GM10266 (cell line): ENCODE data around the gene SAG.
"Not testable (repeated sequence)": the region's sequence is repeated elsewhere in the genome, so short reads cannot be mapped to it uniquely, and the experiment has no call there.

Source experiments
- DNase-seq: peaks from one replicate; pipeline ENCODE4 v3.0.0; 2012; ENCODE audit errors: extremely low spot score
- TF ChIP-seq, protein P1 (sequence below): IDR thresholded peaks from 2 replicates; pipeline ENCODE4 v1.5.1; 2012; ENCODE audit warnings: mild to moderate bottlenecking, low read depth; ENCODE audit not compliant: control insufficient read depth, insufficient read depth; ENCODE audit errors: missing control alignments

Gene SAG

GRCh38 chr2:233368756-233369155 is 61.1 kb downstream of the SAG start:
- TF ChIP-seq, protein P1, sequence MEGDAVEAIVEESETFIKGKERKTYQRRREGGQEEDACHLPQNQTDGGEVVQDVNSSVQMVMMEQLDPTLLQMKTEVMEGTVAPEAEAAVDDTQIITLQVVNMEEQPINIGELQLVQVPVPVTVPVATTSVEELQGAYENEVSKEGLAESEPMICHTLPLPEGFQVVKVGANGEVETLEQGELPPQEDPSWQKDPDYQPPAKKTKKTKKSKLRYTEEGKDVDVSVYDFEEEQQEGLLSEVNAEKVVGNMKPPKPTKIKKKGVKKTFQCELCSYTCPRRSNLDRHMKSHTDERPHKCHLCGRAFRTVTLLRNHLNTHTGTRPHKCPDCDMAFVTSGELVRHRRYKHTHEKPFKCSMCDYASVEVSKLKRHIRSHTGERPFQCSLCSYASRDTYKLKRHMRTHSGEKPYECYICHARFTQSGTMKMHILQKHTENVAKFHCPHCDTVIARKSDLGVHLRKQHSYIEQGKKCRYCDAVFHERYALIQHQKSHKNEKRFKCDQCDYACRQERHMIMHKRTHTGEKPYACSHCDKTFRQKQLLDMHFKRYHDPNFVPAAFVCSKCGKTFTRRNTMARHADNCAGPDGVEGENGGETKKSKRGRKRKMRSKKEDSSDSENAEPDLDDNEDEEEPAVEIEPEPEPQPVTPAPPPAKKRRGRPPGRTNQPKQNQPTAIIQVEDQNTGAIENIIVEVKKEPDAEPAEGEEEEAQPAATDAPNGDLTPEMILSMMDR = no peak
- DNase-seq = no peak

DNA sequence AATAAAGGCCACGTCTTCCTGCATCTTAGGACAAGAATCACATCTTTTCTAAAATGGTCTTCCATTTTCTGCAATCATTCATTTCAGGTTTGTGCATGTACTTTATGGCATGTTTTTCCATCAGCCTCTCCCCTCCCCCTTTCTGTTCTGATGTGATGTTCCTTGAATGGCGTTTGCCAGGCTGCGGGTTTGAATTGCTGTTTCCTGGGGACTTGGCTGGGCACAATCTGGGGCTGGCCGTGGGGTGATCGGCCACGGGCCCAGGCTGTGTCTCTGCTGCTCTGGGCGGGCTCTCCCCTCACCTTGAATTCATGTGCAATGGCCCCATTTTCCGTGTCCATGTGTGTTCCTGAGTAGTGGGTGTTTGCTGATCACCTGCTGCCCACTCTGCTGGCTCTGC is 61.8 kb downstream of the SAG start:
- no peak for DNase-seq
- TF ChIP-seq, protein P1 = no peak

DNA sequence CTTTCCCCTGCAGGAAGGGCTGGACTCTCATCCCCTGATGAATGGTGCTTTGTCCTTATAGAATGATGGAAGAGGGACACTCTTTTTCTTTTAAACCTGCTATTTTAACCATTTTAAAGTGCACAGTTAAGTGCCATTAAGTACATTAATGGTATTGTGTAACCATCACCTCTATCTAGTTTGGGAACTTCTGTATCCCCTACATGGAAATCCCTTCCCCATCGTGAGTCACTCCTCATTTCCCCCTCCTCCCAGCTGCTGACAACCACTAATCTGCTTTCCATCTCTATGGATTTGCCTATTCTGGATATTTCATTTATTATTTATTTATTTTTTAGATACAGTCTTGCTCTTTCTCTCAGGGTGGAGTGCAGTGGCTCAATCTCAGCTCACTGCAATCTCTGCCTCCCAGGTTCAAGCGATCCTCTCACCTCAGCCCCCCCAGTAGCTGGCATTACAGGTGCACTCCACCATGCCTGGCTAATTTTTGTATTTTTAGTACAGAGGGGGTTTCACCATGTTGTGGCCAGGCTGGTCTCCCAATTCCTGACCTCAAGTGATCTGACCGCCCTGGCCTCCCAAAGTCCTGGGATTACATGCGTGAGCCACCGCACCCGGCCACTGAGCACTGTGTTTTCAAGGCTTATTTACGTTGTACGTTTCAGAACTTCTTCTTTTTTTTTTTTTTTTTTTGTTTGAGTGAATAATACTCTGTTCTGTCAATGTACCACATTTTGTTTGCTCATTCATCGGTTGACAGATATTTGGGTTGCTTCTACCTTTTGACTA is 62.5 kb downstream of the SAG start:
- TF ChIP-seq, protein P1 = no peak
- no peak for DNase-seq

- DNase-seq = no peak
- TF ChIP-seq, protein P1 = no peak
Measured at GRCh38 chr2:233371641-233372040, 64.0 kb downstream of the SAG start.

- no peak for DNase-seq
Measured at GRCh38 chr2:233372855-233373254, 65.2 kb downstream of the SAG start.

DNA sequence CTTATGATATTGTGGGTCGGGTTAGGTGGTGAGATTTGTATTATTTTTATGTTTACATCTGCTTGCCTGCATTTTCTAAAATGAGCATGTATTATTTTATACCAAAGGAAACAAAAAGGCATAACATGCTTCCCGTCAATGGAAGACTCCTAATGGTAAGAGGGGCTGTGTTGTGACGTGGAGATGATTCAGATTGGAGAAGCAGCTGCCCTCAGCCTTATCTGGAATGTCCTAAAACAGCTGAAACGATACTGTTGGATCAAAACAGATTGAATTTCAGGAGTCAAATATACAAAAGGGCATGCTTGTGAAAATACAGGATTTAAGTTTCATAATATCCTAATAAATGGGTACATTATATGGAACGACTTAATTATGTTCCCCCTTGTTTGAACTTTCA is 65.7 kb downstream of the SAG start:
- DNase-seq = no peak
- TF ChIP-seq, protein P1 = no peak

More at GRCh38 chr2:233372855-233373254, 65.2 kb downstream of the SAG start:
- TF ChIP-seq, protein P1 = no peak

GRCh38 chr2:233374776-233375175 is 67.2 kb downstream of the SAG start:
- not testable (repeated sequence) for DNase-seq
